C4-2B (cell line): Measurements from ENCODE around the gene SH3GL1.

Source experiments
- ZFX ChIP-seq: fragments of 450-650 bp; IDR thresholded peaks from 2 replicates; pipeline ENCODE4 v1.6.1; 2017
- TF ChIP-seq, protein P1 (sequence below): fragments of 450-650 bp; conservative IDR thresholded peaks from 2 replicates; pipeline ENCODE4 v1.5.1; 2017; ENCODE audit warnings: mild to moderate bottlenecking

DNA sequence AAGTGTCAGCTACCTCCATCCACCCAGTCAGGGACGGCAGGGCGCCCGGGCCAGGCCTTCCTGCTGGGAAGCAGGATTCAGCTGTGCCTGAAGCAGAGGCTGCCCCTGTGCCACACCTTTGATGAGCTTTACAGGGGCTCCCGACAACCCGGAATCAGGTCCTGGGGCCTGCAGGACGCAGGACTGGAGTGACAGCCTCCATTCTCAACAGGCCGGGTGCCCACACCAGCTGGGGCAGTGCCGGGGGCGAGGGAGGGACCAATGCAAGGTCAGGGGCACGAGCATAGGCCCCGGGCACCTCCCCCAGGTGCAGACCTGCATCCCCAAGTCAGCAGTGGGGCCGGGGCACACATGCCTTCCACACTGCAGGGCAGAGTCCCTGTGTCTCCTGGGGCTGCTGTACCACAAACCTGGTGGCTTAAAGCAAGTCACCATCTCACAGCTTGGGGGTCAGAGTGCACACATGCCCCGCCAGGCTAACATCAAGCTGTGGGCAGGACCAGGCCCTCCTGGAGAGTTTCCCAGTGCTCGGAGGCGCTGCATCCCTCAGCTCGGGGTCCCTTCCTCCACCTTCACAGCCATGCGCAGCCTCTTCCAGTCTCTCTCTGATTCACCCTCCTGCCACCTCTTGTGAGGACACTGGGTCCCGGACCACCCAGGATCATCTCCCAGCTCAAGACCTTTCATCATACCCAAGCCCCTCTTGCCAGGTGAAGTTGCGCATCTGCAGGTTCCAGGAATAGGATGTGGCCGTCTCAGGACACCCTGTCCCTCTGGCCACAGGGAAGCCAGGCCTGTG lies 43.8 kb upstream of the SH3GL1 start:
- TF ChIP-seq, protein P1, sequence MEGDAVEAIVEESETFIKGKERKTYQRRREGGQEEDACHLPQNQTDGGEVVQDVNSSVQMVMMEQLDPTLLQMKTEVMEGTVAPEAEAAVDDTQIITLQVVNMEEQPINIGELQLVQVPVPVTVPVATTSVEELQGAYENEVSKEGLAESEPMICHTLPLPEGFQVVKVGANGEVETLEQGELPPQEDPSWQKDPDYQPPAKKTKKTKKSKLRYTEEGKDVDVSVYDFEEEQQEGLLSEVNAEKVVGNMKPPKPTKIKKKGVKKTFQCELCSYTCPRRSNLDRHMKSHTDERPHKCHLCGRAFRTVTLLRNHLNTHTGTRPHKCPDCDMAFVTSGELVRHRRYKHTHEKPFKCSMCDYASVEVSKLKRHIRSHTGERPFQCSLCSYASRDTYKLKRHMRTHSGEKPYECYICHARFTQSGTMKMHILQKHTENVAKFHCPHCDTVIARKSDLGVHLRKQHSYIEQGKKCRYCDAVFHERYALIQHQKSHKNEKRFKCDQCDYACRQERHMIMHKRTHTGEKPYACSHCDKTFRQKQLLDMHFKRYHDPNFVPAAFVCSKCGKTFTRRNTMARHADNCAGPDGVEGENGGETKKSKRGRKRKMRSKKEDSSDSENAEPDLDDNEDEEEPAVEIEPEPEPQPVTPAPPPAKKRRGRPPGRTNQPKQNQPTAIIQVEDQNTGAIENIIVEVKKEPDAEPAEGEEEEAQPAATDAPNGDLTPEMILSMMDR: no peak
- no peak for TF ChIP-seq ZFX
